B cell (primary cell): ENCODE measurements around the gene RNF4. TPM values are rescaled to one million over a fixed set of nuclear protein-coding genes. Genes with fewer than 3 reads are reported as not detected.

Experiments
- ATAC-seq: fragments of 200-7000 bp; cut with Tn5 transposase; one replicate; pipeline ENCODE4 v1.10.0; 2021; ENCODE audit warnings: low read depth, mild to moderate bottlenecking, moderate number of reproducible peaks, moderate library complexity
- CTCF ChIA-PET: fragments of 350-600 bp; sonication (Branson Sonifier 250); formaldehyde crosslinking; loops from one replicate; lab custom pipeline; 2021; ENCODE audit warnings: antibody characterized with exemption, inconsistent platforms; lab: Charles Lee
- POLR2A ChIA-PET: fragments of 350-600 bp; sonication (Branson Sonifier 250); formaldehyde crosslinking; loops from one replicate; lab custom pipeline; 2021; ENCODE audit warnings: antibody characterized with exemption; lab: Charles Lee
- DNase-seq: peaks from one replicate; pipeline ENCODE4 v3.0.0; 2013
- H2AFZ ChIP-seq: 2 replicates; pipeline ENCODE4 v1.6.1; 2012; ENCODE audit warnings: mild to moderate bottlenecking, low read depth, low read length; ENCODE audit not compliant: insufficient read depth, poor library complexity, severe bottlenecking
- H3K27ac ChIP-seq, 2 donors: 1 replicate in 1 of 2; 2 replicates in 1 of 2; pipeline ENCODE4 v1.5.1; 2012 to 2013; ENCODE audit warnings: low read length in 2 of 2, mild to moderate bottlenecking in 2 of 2, moderate library complexity in 1 of 2
- H3K27me3 ChIP-seq, 4 experiments: fragments of 200-600 bp in 1 of 4; sonication (generic) in 1 of 4; replicated peaks in 1 of 4; 1 replicate in 2 of 4; 2 replicates in 2 of 4; pipeline versions ENCODE4 v1.6.1 to v1.7.0; 2013 to 2016; ENCODE audit warnings: low read length in 3 of 4, mild to moderate bottlenecking in 2 of 4, mixed read lengths in 1 of 4, moderate library complexity in 1 of 4; ENCODE audit not compliant: insufficient read depth in 4 of 4, control insufficient read depth in 3 of 4; ENCODE audit errors: control extremely low read depth in 1 of 4
- H3K36me3 ChIP-seq, 2 experiments: replicated peaks in 1 of 2; 1 replicate in 1 of 2; 2 replicates in 1 of 2; pipeline versions ENCODE4 v1.6.1 to v1.7.1; 2013; ENCODE audit warnings: low read length in 1 of 2; ENCODE audit not compliant: insufficient read depth in 2 of 2, control insufficient read depth in 1 of 2; ENCODE audit errors: control extremely low read depth in 1 of 2, extremely low read depth in 1 of 2
- H3K4me1 ChIP-seq, 2 donors: fragments of 200-600 bp in 1 of 2; sonication (generic) in 1 of 2; 1 replicate in 1 of 2; 2 replicates in 1 of 2; pipeline versions ENCODE4 v1.5.1 to v1.6.1; 2013 to 2017; ENCODE audit warnings: low read length in 2 of 2; ENCODE audit not compliant: control insufficient read depth in 2 of 2, insufficient read depth in 2 of 2
- H3K4me2 ChIP-seq: replicated peaks from 2 replicates; pipeline ENCODE3; 2012; ENCODE audit warnings: mild to moderate bottlenecking, low read depth, low read length; ENCODE audit not compliant: poor library complexity, severe bottlenecking
- H3K4me3 ChIP-seq, 5 experiments: fragments of 200-600 bp in 1 of 5; sonication (generic) in 1 of 5; 1 replicate in 3 of 5; 2 replicates in 2 of 5; pipeline versions ENCODE4 v1.5.1 to v1.7.0; 2011 to 2016; ENCODE audit warnings: low read length in 4 of 5, mild to moderate bottlenecking in 4 of 5, low read depth in 2 of 5, control low read depth in 1 of 5, moderate library complexity in 1 of 5; ENCODE audit not compliant: insufficient read depth in 1 of 5; ENCODE audit errors: control extremely low read depth in 1 of 5, extremely low read depth in 1 of 5
- H3K79me2 ChIP-seq: fragments of 200-600 bp; sonication (generic); one replicate; pipeline ENCODE4 v1.6.0; 2016; ENCODE audit warnings: low read length; ENCODE audit not compliant: control insufficient read depth, insufficient read depth
- H3K9ac ChIP-seq: fragments of 200-600 bp; sonication (generic); 2 replicates; pipeline ENCODE4 v1.6.1; 2017; ENCODE audit warnings: mild to moderate bottlenecking, low read length, moderate library complexity
- H3K9me3 ChIP-seq, 3 donors: one replicate each; pipeline versions ENCODE4 v1.6.1 to v1.7.1; 2013; ENCODE audit warnings: low read length in 2 of 3; ENCODE audit not compliant: control insufficient read depth in 2 of 3, insufficient read depth in 1 of 3; ENCODE audit errors: control extremely low read depth in 1 of 3
- H4K20me1 ChIP-seq: 2 replicates; pipeline ENCODE4 v1.6.0; 2012; ENCODE audit warnings: mild to moderate bottlenecking, low read length; ENCODE audit not compliant: insufficient read depth, control insufficient read depth, poor library complexity, severe bottlenecking
- H3K27ac Mint-ChIP-seq: one replicate; pipeline ENCODE4 v1.8.0; 2021; ENCODE audit warnings: mixed read lengths
- H3K27me3 Mint-ChIP-seq: one replicate; pipeline ENCODE4 v1.8.0; 2021; ENCODE audit warnings: mixed read lengths
- H3K4me1 Mint-ChIP-seq: one replicate; pipeline ENCODE4 v1.8.0; 2021; ENCODE audit warnings: mixed read lengths
- H3K4me3 Mint-ChIP-seq: one replicate; pipeline ENCODE4 v1.8.0; 2021; ENCODE audit warnings: mixed read lengths
- H3K9me3 Mint-ChIP-seq: one replicate; pipeline ENCODE4 v1.8.0; 2022; ENCODE audit warnings: mixed read lengths; ENCODE audit not compliant: insufficient read depth
- EZH2 ChIP-seq: IDR thresholded peaks from 2 replicates; pipeline ENCODE4 v1.6.1; 2012; ENCODE audit warnings: borderline replicate concordance, low read depth, mild to moderate bottlenecking, moderate library complexity, low read length; ENCODE audit not compliant: insufficient read depth, poor library complexity, severe bottlenecking
- WGBS: methylation state at CpG from one replicate; pipeline ENCODE4 v1.1.5; 2013; ENCODE audit warnings: missing lambda C conversion rate; ENCODE audit not compliant: insufficient coverage; 5-methylcytosine and 5-hydroxymethylcytosine counted together
- intact Hi-C: fragments of 100-400 bp; cut with micrococcal nuclease; formaldehyde crosslinking; loops from one replicate; pipeline ENCODE4 v1.10.0; 2022
- polyA plus RNA-seq: library from polyadenylated mRNA; depleted of rRNA; stranded (reverse); fragments of >200 nt; gene quantifications from 2 replicates; pipeline ENCODE4 v1.2.3, GENCODE V29; 2012
- total RNA-seq, 2 donors: library from RNA; stranded (reverse); fragments of 120-200 nt in 1 of 2; gene quantifications; 1 replicate in 1 of 2; 2 replicates in 1 of 2; pipeline versions ENCODE4 v1.2.3 to v1.2.4, GENCODE V29; 2013 to 2022
- TF ChIP-seq, protein P1 (sequence below): fragments of 200-600 bp; IDR thresholded peaks from one replicate; pipeline ENCODE4 v1.8.0; 2022; ENCODE audit warnings: antibody characterized with exemption, mild to moderate bottlenecking

Gene RNF4
- total and polyA plus RNA-seq, 2 donors (not counting 1 experiment from before 2014, with no cell fraction given), result 61.8 to 95.2 TPM

DNA sequence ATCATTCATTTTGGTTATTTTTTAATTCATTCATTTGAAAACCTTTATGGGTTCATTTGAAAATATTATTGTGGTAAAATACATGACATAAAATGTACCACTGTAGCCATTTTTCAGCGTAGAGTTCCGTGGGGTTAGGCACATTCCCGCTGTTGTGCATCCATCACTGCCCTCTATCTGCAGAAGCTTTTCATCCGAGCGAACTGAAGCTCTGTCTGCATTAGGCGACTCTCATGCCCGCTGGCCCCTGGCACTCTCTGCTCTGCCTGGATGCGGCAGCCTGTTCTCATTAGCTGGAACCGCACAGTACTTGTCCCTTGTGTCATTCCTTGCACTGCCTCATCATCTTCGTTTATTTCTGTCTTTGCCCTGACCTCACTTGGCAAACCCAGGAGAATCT is 32.6 kb upstream of the RNF4 start:
- peaks cover 0 to 3% (median 0%) of the 10 kb centered on the region in 3 donors for H3K9me3 ChIP-seq
- no peak overlapping the region for H2AFZ ChIP-seq
- Mint-ChIP-seq H3K4me1 (no peaks in the 10 kb centered on the region), H3K27ac (no peak overlapping the region), H3K4me3 (no peak overlapping the region), H3K27me3 (no peaks in the 10 kb centered on the region), H3K9me3 (no peaks in the 10 kb centered on the region)
- intact Hi-C loops, result no loop called here
- peaks cover 0 to under 1% of the 10 kb centered on the region in 2 donors for H3K4me1 ChIP-seq
- no peak overlapping the region for H3K4me2 ChIP-seq
- ATAC-seq (no peak), DNase-seq (no peak)
- CTCF ChIA-PET, result interaction anchor here (1.0 kb wide), 1 partner anchor 216 kb away, joined by 4 read pairs; no protein-coding TSS in a partner anchor
- H3K27ac ChIP-seq, result no peak overlapping the region
- H3K4me3 ChIP-seq, result no peak overlapping the region
- H3K79me2 ChIP-seq, result no peaks in the 10 kb centered on the region
- WGBS, result 62% methylated on average over 10 of the region's 10 CpGs
- H4K20me1 ChIP-seq, result no peaks in the 10 kb centered on the region
- no peak overlapping the region for H3K9ac ChIP-seq
- H3K27me3 ChIP-seq, result peaks cover 0 to 7% (median 0%) of the 10 kb centered on the region in 4 experiments
- TF ChIP-seq EZH2, result no peak
- TF ChIP-seq, protein P1, sequence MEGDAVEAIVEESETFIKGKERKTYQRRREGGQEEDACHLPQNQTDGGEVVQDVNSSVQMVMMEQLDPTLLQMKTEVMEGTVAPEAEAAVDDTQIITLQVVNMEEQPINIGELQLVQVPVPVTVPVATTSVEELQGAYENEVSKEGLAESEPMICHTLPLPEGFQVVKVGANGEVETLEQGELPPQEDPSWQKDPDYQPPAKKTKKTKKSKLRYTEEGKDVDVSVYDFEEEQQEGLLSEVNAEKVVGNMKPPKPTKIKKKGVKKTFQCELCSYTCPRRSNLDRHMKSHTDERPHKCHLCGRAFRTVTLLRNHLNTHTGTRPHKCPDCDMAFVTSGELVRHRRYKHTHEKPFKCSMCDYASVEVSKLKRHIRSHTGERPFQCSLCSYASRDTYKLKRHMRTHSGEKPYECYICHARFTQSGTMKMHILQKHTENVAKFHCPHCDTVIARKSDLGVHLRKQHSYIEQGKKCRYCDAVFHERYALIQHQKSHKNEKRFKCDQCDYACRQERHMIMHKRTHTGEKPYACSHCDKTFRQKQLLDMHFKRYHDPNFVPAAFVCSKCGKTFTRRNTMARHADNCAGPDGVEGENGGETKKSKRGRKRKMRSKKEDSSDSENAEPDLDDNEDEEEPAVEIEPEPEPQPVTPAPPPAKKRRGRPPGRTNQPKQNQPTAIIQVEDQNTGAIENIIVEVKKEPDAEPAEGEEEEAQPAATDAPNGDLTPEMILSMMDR, result no peak
- POLR2A ChIA-PET, result no interaction called here
- no peaks in the 10 kb centered on the region for H3K36me3 ChIP-seq

DNA sequence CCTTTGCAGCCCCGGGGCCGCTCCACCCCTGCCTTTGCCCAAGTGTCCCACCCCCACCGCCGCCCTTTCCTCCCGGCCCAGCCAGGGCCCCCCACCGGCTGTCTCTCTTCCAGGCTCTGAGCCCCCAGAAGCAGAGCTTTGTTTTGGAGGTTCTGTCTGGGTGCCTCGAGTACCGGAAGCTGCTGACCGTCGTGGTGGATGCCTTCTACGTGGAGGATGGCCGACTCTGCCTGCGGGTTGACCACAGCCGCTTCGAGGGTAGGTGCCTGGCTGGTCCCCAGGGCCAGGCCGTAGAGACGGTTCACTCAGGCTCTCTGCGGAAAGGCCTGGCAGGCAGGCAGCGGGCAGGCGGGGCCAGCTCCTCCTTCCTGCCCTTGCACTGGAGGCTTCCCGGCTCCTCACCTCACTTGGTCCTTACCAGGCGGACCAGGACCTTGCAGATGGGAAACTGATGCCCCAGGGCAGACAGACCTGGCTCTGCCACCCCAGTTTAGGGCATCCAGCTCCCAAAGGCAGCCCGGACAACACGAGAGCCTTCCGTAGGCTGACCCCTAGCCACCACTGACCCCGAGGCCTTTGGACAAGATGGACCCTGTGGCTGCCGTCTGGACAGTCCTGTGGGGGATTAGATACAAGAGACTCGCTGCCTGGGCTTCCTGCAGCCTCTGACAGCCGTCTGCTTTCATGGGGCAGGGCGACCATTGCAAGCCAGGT is 32.0 kb upstream of the RNF4 start:
- H3K79me2 ChIP-seq, result no peaks in the 10 kb centered on the region
- H3K9me3 Mint-ChIP-seq, result no peaks in the 10 kb centered on the region
- H3K4me2 ChIP-seq, result no peak overlapping the region
- H3K27ac ChIP-seq, result no peak overlapping the region
- ChIA-PET POLR2A (no interaction called here), CTCF (interaction anchor here (1.0 kb wide), 1 partner anchor 217 kb away, joined by 4 read pairs; no protein-coding TSS in a partner anchor)
- no peak overlapping the region for H3K9ac ChIP-seq
- H3K9me3 ChIP-seq, result peaks cover 0 to 3% (median 0%) of the 10 kb centered on the region in 3 donors
- DNase-seq (no peak), ATAC-seq (no peak)
- H3K4me1 Mint-ChIP-seq, result peaks cover 5% of the 10 kb centered on the region
- H3K36me3 ChIP-seq, result no peaks in the 10 kb centered on the region
- H3K27ac Mint-ChIP-seq, result no peak overlapping the region
- 87% methylated on average over 27 of the region's 30 CpGs for WGBS
- TF ChIP-seq EZH2, result no peak
- TF ChIP-seq, protein P1, result no peak
- H4K20me1 ChIP-seq, result no peaks in the 10 kb centered on the region
- no peak overlapping the region for H2AFZ ChIP-seq
- no peak overlapping the region for H3K4me3 ChIP-seq
- peaks cover 0 to 6% of the 10 kb centered on the region in 2 donors for H3K4me1 ChIP-seq
- H3K4me3 Mint-ChIP-seq, result no peak overlapping the region
- no peaks in the 10 kb centered on the region for H3K27me3 Mint-ChIP-seq
- intact Hi-C loops, result no loop called here
- H3K27me3 ChIP-seq, result peaks cover 0 to 2% (median 0%) of the 10 kb centered on the region in 4 experiments
